Chondrocyte (in vitro differentiated cells): ENCODE measurements around the gene AFP. TPM values are rescaled to one million over a fixed set of nuclear protein-coding genes. Genes with fewer than 3 reads are reported as not detected.
A peak's percentile ranks its signal among the peaks of the same experiment; 100 is the strongest.

Source experiments
- DNase-seq: peaks from one replicate; pipeline ENCODE4 v3.0.0; 2021; ENCODE audit warnings: mixed read lengths, low spot score
- H3K27ac Mint-ChIP-seq: one replicate; pipeline ENCODE4 v1.8.0; 2021; ENCODE audit warnings: mild to moderate bottlenecking, moderate library complexity, mixed read lengths; ENCODE audit not compliant: unreplicated experiment
- H3K27me3 Mint-ChIP-seq: 2 replicates; pipeline ENCODE4 v1.8.0; 2021; ENCODE audit warnings: low read depth, mixed read lengths
- H3K36me3 Mint-ChIP-seq: 2 replicates; pipeline ENCODE4 v1.8.0; 2021; ENCODE audit warnings: low read depth, mixed read lengths
- H3K4me1 Mint-ChIP-seq: 2 replicates; pipeline ENCODE4 v1.8.0; 2021; ENCODE audit warnings: low read depth, mild to moderate bottlenecking, mixed read lengths
- H3K4me3 Mint-ChIP-seq: one replicate; pipeline ENCODE4 v1.8.0; 2021; ENCODE audit warnings: mild to moderate bottlenecking, moderate library complexity, mixed read lengths; ENCODE audit not compliant: unreplicated experiment
- H3K9me3 Mint-ChIP-seq: 2 replicates; pipeline ENCODE4 v1.8.0; 2021; ENCODE audit warnings: low read depth, mixed read lengths
- CTCF ChIP-seq: fragments of 200-600 bp; sonication (generic); IDR thresholded peaks from 2 replicates; pipeline ENCODE4 v1.5.0; 2021; ENCODE audit warnings: antibody characterized with exemption, mild to moderate bottlenecking, moderate library complexity
- total RNA-seq: library from RNA; stranded (reverse); gene quantifications from 3 replicates; pipeline ENCODE4 v1.2.1, GENCODE V29; 2021

The AFP gene
- total RNA-seq, 1 donor from 2014 or later = not detected

GRCh38 chr4:73433140-73433539, 2.9 kb upstream of the AFP start:
- Mint-ChIP-seq H3K9me3 (no peaks in the 10 kb centered on the region), H3K27ac (no peak overlapping the region), H3K4me1 (no peaks in the 10 kb centered on the region), H3K27me3 (peaks cover 40% of the 10 kb centered on the region), H3K4me3 (no peak overlapping the region), H3K36me3 (no peaks in the 10 kb centered on the region)
- TF ChIP-seq CTCF = no peak
- no peak for DNase-seq

GRCh38 chr4:73434311-73434710, 1.7 kb upstream of the AFP start:
- Mint-ChIP-seq H3K4me1 (no peaks in the 10 kb centered on the region), H3K9me3 (no peaks in the 10 kb centered on the region), H3K4me3 (no peak overlapping the region), H3K36me3 (no peaks in the 10 kb centered on the region), H3K27me3 (peaks cover 44% of the 10 kb centered on the region), H3K27ac (no peak overlapping the region)
- TF ChIP-seq CTCF = peak; percentile 77
- no peak for DNase-seq

DNA sequence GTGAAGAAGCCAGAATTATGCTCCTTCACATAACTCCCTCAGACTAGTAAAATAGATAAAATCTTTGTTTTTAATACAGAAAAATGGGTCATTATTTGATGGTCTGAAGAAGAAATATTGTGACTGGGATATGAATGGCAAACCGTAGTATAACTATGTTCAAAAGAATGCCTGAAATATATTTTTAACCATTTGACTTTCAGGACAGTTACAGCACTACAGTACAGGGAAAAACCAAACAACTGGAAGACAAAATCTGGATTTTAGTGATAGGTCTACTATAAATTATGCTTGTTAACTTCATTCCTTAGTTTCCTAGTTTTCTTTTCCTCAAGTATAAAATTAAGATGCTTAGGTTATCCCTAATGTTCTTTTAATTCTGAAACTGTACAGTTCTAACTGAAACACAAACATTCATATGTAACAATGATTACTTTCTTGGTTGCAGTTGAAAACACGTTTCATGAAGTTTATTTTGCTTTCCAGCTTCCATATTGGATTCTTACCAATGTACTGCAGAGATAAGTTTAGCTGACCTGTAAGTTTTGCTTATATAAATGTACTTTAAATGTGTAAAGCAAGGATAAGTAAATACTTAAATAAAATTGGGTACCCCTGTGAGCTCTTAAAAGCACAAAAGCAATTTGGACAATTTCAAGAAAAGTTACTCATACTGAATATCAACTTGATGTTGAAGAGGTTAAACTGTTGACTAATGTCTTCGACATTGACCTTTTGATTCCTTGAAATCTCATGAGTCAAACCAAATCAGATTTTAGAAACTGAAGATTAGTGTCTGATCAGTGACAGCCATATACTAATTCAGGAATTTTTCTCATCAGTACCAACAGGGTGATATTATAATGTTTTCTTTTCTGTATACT, 895 bp downstream of the AFP start:
- no peak for TF ChIP-seq CTCF
- H3K4me3 Mint-ChIP-seq = no peak overlapping the region
- DNase-seq = no peak
- no peak overlapping the region for H3K27ac Mint-ChIP-seq
- H3K4me1 Mint-ChIP-seq = no peaks in the 10 kb centered on the region
- no peaks in the 10 kb centered on the region for H3K9me3 Mint-ChIP-seq
- H3K36me3 Mint-ChIP-seq = no peaks in the 10 kb centered on the region
- peaks cover 41% of the 10 kb centered on the region for H3K27me3 Mint-ChIP-seq

DNA sequence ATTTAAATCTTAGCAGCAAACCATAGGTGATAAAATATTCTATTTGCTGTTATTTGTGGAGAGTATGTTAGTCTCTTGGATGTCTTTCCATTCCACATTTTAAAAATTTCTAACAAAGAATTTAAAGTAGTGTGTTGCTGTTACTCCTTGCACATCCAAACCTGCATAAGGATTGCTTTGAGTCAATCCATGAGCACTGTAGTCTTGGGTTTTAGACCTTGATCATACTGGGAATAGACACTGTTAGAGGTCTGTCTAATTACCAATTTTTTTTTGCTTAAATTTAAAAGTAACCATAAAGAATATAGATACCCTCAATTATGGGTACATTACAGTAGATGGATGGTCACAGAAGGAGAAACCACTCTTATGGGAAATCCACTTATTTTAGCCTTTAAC, 1.5 kb downstream of the AFP start:
- no peak for TF ChIP-seq CTCF

DNA sequence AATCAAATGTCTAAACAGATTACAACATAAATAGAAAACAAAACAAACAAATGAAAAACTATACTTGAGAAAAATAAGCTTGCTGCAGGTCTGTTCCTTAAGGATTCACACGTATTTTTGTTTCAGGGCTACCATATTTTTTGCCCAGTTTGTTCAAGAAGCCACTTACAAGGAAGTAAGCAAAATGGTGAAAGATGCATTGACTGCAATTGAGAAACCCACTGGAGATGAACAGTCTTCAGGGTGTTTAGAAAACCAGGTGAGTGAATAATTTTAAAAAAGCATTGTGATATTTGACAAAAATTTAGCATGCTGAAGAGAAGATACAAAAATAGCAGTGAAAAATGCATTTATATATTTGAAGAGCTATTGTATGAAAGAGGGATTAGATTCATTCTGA, 2.0 kb downstream of the AFP start:
- H3K9me3 Mint-ChIP-seq = no peaks in the 10 kb centered on the region
- peaks cover 47% of the 10 kb centered on the region for H3K27me3 Mint-ChIP-seq
- no peak overlapping the region for H3K4me3 Mint-ChIP-seq
- no peaks in the 10 kb centered on the region for H3K36me3 Mint-ChIP-seq
- H3K27ac Mint-ChIP-seq = no peak overlapping the region
- no peak for TF ChIP-seq CTCF
- no peak for DNase-seq
- no peaks in the 10 kb centered on the region for H3K4me1 Mint-ChIP-seq

More for the DNA sequence above, 1.5 kb downstream of the AFP start:
- Mint-ChIP-seq H3K27me3 (peaks cover 44% of the 10 kb centered on the region), H3K9me3 (no peaks in the 10 kb centered on the region), H3K4me3 (no peak overlapping the region), H3K36me3 (no peaks in the 10 kb centered on the region), H3K27ac (no peak overlapping the region), H3K4me1 (no peaks in the 10 kb centered on the region)
- no peak for DNase-seq
